ENCODE data around the gene OVOL1. TPM values are rescaled to one million over a fixed set of nuclear protein-coding genes. Genes with fewer than 3 reads are reported as not detected.

OVOL1 gene
- total and polyA plus RNA-seq, 2 donors (not counting 1 experiment from before 2014, with no cell fraction given): 0.15 to 0.66 TPM

GRCh38 chr11:65817835-65818680 is 31.2 kb downstream of the OVOL1 start:
- ATAC-seq (ENCODE audit: low read depth): peak; percentile 98
- WGBS (ENCODE audit: insufficient coverage): 8% methylated on average over 74 of the region's 74 CpGs
- intact Hi-C loops (cut with micrococcal nuclease): loop anchor here (1.0 to 5.0 kb wide), 6 partner anchors 38 to 192 kb away; partner anchors contain the start of gene AP5B1
- Histone ChIP-seq H3K36me3 (replicated peaks in 1 of 2; ENCODE audit: control extremely low read depth in 1 of 2, control insufficient read depth in 1 of 2, extremely low read depth in 1 of 2, insufficient read depth in 2 of 2, low read length in 1 of 2) (no peaks in the 10 kb centered on the region), H3K27me3 (replicated peaks in 1 of 4; ENCODE audit: control extremely low read depth in 1 of 4, control insufficient read depth in 3 of 4, insufficient read depth in 4 of 4, low read length in 3 of 4) (no peaks in the 10 kb centered on the region), H3K4me2 (replicated peaks; ENCODE audit: low read depth, low read length, poor library complexity, severe bottlenecking) (peak overlapping the region; percentile 90), H3K4me3 (ENCODE audit: control extremely low read depth in 1 of 5, extremely low read depth in 1 of 5, insufficient read depth in 1 of 5, low read depth in 2 of 5, low read length in 4 of 5) (peak overlapping the region; percentile 43 to 66 (median 52)), H3K9ac (ENCODE audit: low read length) (peak overlapping the region; percentile 66), H4K20me1 (ENCODE audit: control insufficient read depth, insufficient read depth, low read length, poor library complexity, severe bottlenecking) (no peaks in the 10 kb centered on the region), H2AFZ (ENCODE audit: insufficient read depth, low read depth, low read length, poor library complexity, severe bottlenecking) (peak overlapping the region; percentile 80), H3K4me1 (ENCODE audit: control insufficient read depth in 2 of 2, insufficient read depth in 2 of 2, low read length in 2 of 2) (peaks cover 6 to 13% of the 10 kb centered on the region in 2 donors), H3K79me2 (ENCODE audit: control insufficient read depth, insufficient read depth, low read length) (no peaks in the 10 kb centered on the region), H3K9me3 (ENCODE audit: control extremely low read depth in 1 of 3, control insufficient read depth in 2 of 3, insufficient read depth in 1 of 3, low read length in 2 of 3) (no peaks in the 10 kb centered on the region), H3K27ac (ENCODE audit: low read length in 2 of 2) (peak overlapping the region; percentile 54 to 66)
- peak overlapping the region; percentile 74 for H3K4me3 Mint-ChIP-seq
- DNase-seq: peak; percentile 95
- CTCF ChIA-PET: interaction anchor here (0.6 to 6.1 kb wide), 28 partner anchors 10 to 1125 kb away, joined by 3 to 90 read pairs (median 5); partner anchors contain the start of genes AP5B1, CCDC85B, KAT5 and OVOL1
- H3K27me3 Mint-ChIP-seq: no peaks in the 10 kb centered on the region
- POLR2A ChIA-PET: interaction anchor here (0.6 to 1.4 kb wide), 5 partner anchors 38 to 212 kb away, joined by 3 to 6 read pairs (median 4); partner anchors contain the start of genes AP5B1 and FIBP
- peak overlapping the region; percentile 75 for H3K27ac Mint-ChIP-seq
- H3K4me1 Mint-ChIP-seq: peaks cover 9% of the 10 kb centered on the region
- H3K9me3 Mint-ChIP-seq (ENCODE audit: insufficient read depth): no peaks in the 10 kb centered on the region
- no peak for TF ChIP-seq EZH2 (IDR thresholded peaks at IDR 0.05; ENCODE audit: borderline replicate concordance, insufficient read depth, low read depth, low read length, poor library complexity, severe bottlenecking)
- TF ChIP-seq, protein P1, sequence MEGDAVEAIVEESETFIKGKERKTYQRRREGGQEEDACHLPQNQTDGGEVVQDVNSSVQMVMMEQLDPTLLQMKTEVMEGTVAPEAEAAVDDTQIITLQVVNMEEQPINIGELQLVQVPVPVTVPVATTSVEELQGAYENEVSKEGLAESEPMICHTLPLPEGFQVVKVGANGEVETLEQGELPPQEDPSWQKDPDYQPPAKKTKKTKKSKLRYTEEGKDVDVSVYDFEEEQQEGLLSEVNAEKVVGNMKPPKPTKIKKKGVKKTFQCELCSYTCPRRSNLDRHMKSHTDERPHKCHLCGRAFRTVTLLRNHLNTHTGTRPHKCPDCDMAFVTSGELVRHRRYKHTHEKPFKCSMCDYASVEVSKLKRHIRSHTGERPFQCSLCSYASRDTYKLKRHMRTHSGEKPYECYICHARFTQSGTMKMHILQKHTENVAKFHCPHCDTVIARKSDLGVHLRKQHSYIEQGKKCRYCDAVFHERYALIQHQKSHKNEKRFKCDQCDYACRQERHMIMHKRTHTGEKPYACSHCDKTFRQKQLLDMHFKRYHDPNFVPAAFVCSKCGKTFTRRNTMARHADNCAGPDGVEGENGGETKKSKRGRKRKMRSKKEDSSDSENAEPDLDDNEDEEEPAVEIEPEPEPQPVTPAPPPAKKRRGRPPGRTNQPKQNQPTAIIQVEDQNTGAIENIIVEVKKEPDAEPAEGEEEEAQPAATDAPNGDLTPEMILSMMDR (IDR thresholded peaks at IDR 0.05): peak; percentile 100

GRCh38 chr11:65821107-65821506 is 34.2 kb downstream of the OVOL1 start:
- no peak for ATAC-seq (ENCODE audit: low read depth)
- intact Hi-C loops (cut with micrococcal nuclease): no loop called here
- Histone ChIP-seq H3K9me3 (ENCODE audit: control extremely low read depth in 1 of 3, control insufficient read depth in 2 of 3, insufficient read depth in 1 of 3, low read length in 2 of 3) (no peaks in the 10 kb centered on the region), H3K36me3 (replicated peaks in 1 of 2; ENCODE audit: control extremely low read depth in 1 of 2, control insufficient read depth in 1 of 2, extremely low read depth in 1 of 2, insufficient read depth in 2 of 2, low read length in 1 of 2) (no peaks in the 10 kb centered on the region), H3K27me3 (replicated peaks in 1 of 4; ENCODE audit: control extremely low read depth in 1 of 4, control insufficient read depth in 3 of 4, insufficient read depth in 4 of 4, low read length in 3 of 4) (no peaks in the 10 kb centered on the region), H3K4me1 (ENCODE audit: control insufficient read depth in 2 of 2, insufficient read depth in 2 of 2, low read length in 2 of 2) (peaks cover 6 to 13% of the 10 kb centered on the region in 2 donors), H3K9ac (ENCODE audit: low read length) (no peak overlapping the region), H3K79me2 (ENCODE audit: control insufficient read depth, insufficient read depth, low read length) (no peaks in the 10 kb centered on the region), H2AFZ (ENCODE audit: insufficient read depth, low read depth, low read length, poor library complexity, severe bottlenecking) (no peak overlapping the region), H3K4me3 (ENCODE audit: control extremely low read depth in 1 of 5, extremely low read depth in 1 of 5, insufficient read depth in 1 of 5, low read depth in 2 of 5, low read length in 4 of 5) (no peak overlapping the region), H3K27ac (ENCODE audit: low read length in 2 of 2) (no peak overlapping the region), H4K20me1 (ENCODE audit: control insufficient read depth, insufficient read depth, low read length, poor library complexity, severe bottlenecking) (no peaks in the 10 kb centered on the region), H3K4me2 (replicated peaks; ENCODE audit: low read depth, low read length, poor library complexity, severe bottlenecking) (no peak overlapping the region)
- POLR2A ChIA-PET: interaction anchor here (0.6 kb wide), 1 partner anchor 515 kb away, joined by 3 read pairs; no protein-coding TSS in a partner anchor
- DNase-seq: no peak
- 83% methylated on average over 8 of the region's 8 CpGs for WGBS (ENCODE audit: insufficient coverage)
- TF ChIP-seq, protein P1 (IDR thresholded peaks at IDR 0.05): no peak
- no peak for TF ChIP-seq EZH2 (IDR thresholded peaks at IDR 0.05; ENCODE audit: borderline replicate concordance, insufficient read depth, low read depth, low read length, poor library complexity, severe bottlenecking)
- no peaks in the 10 kb centered on the region for H3K9me3 Mint-ChIP-seq (ENCODE audit: insufficient read depth)
- no peak overlapping the region for H3K4me3 Mint-ChIP-seq
- H3K27ac Mint-ChIP-seq: no peak overlapping the region
- CTCF ChIA-PET: interaction anchor here (2.6 to 6.1 kb wide), 2 partner anchors 42 to 109 kb away, joined by 11 to 90 read pairs; partner anchors contain the start of genes AP5B1 and KAT5
- H3K4me1 Mint-ChIP-seq: peaks cover 9% of the 10 kb centered on the region
- no peaks in the 10 kb centered on the region for H3K27me3 Mint-ChIP-seq
